H9 (cell line): ENCODE measurements around the gene SAA1. TPM values are rescaled to one million over a fixed set of nuclear protein-coding genes. Genes with fewer than 3 reads are reported as not detected.
A peak's percentile ranks its signal among the peaks of the same experiment; 100 is the strongest.

Experiments used
- DNase-seq: peaks from one replicate; pipeline ENCODE4 v3.0.0-alpha.2; 2017
- H2AFZ ChIP-seq: one replicate; pipeline ENCODE4 v1.6.1; 2013; ENCODE audit warnings: mild to moderate bottlenecking, low read length, control low read depth, moderate library complexity
- H2AK5ac ChIP-seq: 2 replicates; pipeline ENCODE4 v1.6.1; 2013; ENCODE audit warnings: low read length, control low read depth, mixed read lengths; ENCODE audit not compliant: insufficient read length
- H2BK120ac ChIP-seq: one replicate; pipeline ENCODE4 v1.6.1; 2013; ENCODE audit warnings: low read depth, mild to moderate bottlenecking, low read length, control low read depth, inconsistent platforms; ENCODE audit not compliant: poor library complexity, severe bottlenecking
- H2BK12ac ChIP-seq: 2 replicates; pipeline ENCODE4 v1.6.1; 2013; ENCODE audit warnings: low read length, control low read depth, mixed read lengths, low read depth; ENCODE audit not compliant: insufficient read length
- H2BK15ac ChIP-seq: 2 replicates; pipeline ENCODE4 v1.6.1; 2013; ENCODE audit warnings: low read depth, low read length, control low read depth
- H2BK20ac ChIP-seq: one replicate; pipeline ENCODE4 v1.6.1; 2013; ENCODE audit warnings: low read depth, mild to moderate bottlenecking, low read length, control low read depth, inconsistent platforms; ENCODE audit not compliant: poor library complexity, severe bottlenecking
- H2BK5ac ChIP-seq: 2 replicates; pipeline ENCODE4 v1.6.1; 2013; ENCODE audit warnings: low read length, control low read depth, mixed read lengths; ENCODE audit not compliant: insufficient read length
- H3K14ac ChIP-seq: 2 replicates; pipeline ENCODE4 v1.6.1; 2013; ENCODE audit warnings: low read length, control low read depth; ENCODE audit not compliant: insufficient read depth
- H3K18ac ChIP-seq: 2 replicates; pipeline ENCODE4 v1.6.1; 2013; ENCODE audit warnings: low read depth, mild to moderate bottlenecking, mixed read lengths, low read length, control low read depth; ENCODE audit not compliant: insufficient read length
- H3K23ac ChIP-seq: 2 replicates; pipeline ENCODE4 v1.6.1; 2013; ENCODE audit warnings: low read length, control low read depth, mixed read lengths, low read depth; ENCODE audit not compliant: insufficient read length
- H3K23me2 ChIP-seq: 2 replicates; pipeline ENCODE4 v1.6.1; 2013; ENCODE audit warnings: low read depth, mild to moderate bottlenecking, mixed read lengths, low read length, control low read depth; ENCODE audit not compliant: insufficient read length, poor library complexity, severe bottlenecking
- H3K27ac ChIP-seq: 2 replicates; pipeline ENCODE4 v1.5.1; 2013; ENCODE audit warnings: low read length, control low read depth, mixed read lengths, low read depth; ENCODE audit not compliant: insufficient read length
- H3K27me3 ChIP-seq: 2 replicates; pipeline ENCODE4 v1.6.1; 2013; ENCODE audit warnings: low read length, control low read depth, inconsistent platforms; ENCODE audit not compliant: insufficient read depth
- H3K4ac ChIP-seq: 2 replicates; pipeline ENCODE4 v1.6.1; 2013; ENCODE audit warnings: low read depth, mild to moderate bottlenecking, control low read depth, inconsistent platforms, low read length, moderate library complexity
- H3K4me1 ChIP-seq: 2 replicates; pipeline ENCODE4 v1.6.1; 2013; ENCODE audit warnings: low read length, control low read depth, inconsistent platforms; ENCODE audit not compliant: insufficient read depth
- H3K4me2 ChIP-seq: 2 replicates; pipeline ENCODE4 v1.6.1; 2013; ENCODE audit warnings: low read length, control low read depth, mixed read lengths; ENCODE audit not compliant: insufficient read length, insufficient read depth
- H3K56ac ChIP-seq: 2 replicates; pipeline ENCODE4 v1.6.1; 2013; ENCODE audit warnings: low read depth, mild to moderate bottlenecking, mixed read lengths, low read length, control low read depth; ENCODE audit not compliant: insufficient read length
- H3K79me1 ChIP-seq: 2 replicates; pipeline ENCODE4 v1.6.1; 2013; ENCODE audit warnings: low read depth, mild to moderate bottlenecking, moderate library complexity, low read length, control low read depth, inconsistent platforms; ENCODE audit not compliant: insufficient read depth, poor library complexity, severe bottlenecking
- H3K79me2 ChIP-seq: 2 replicates; pipeline ENCODE4 v1.6.1; 2013; ENCODE audit warnings: low read length, control low read depth, inconsistent platforms; ENCODE audit not compliant: insufficient read depth
- H3K9ac ChIP-seq: 2 replicates; pipeline ENCODE4 v1.6.1; 2013; ENCODE audit warnings: low read length, control low read depth, mixed read lengths; ENCODE audit not compliant: insufficient read length; ENCODE audit errors: extremely low read depth
- H3K9me3 ChIP-seq: one replicate; pipeline ENCODE4 v1.6.1; 2013; ENCODE audit warnings: low read depth, low read length, inconsistent platforms; ENCODE audit not compliant: control insufficient read depth
- H3T11ph ChIP-seq: one replicate; pipeline ENCODE4 v1.6.1; 2013; ENCODE audit warnings: mild to moderate bottlenecking, low read length, control low read depth, inconsistent platforms
- H4K20me1 ChIP-seq: one replicate; pipeline ENCODE4 v1.6.1; 2013; ENCODE audit not compliant: control insufficient read depth, insufficient read length, insufficient read depth
- H4K5ac ChIP-seq: 2 replicates; pipeline ENCODE4 v1.6.1; 2013; ENCODE audit warnings: low read depth, mild to moderate bottlenecking, mixed read lengths, low read length, control low read depth; ENCODE audit not compliant: insufficient read length
- H4K8ac ChIP-seq: replicated peaks from 2 replicates; pipeline ENCODE4 v1.6.1; 2013; ENCODE audit warnings: low read length, control low read depth, mixed read lengths, low read depth; ENCODE audit not compliant: insufficient read length
- H4K91ac ChIP-seq: 2 replicates; pipeline ENCODE4 v1.6.1; 2013; ENCODE audit warnings: low read depth, mild to moderate bottlenecking, moderate library complexity, mixed read lengths, low read length, control low read depth; ENCODE audit not compliant: insufficient read length
- H3K27ac Mint-ChIP-seq, 3 experiments: 2 replicates in 2 of 3; 3 replicates in 1 of 3; pipeline ENCODE4 v1.8.0; 2020 to 2021; ENCODE audit warnings: mixed read lengths in 3 of 3, mild to moderate bottlenecking in 1 of 3, moderate library complexity in 1 of 3
- H3K27me3 Mint-ChIP-seq: 2 replicates; pipeline ENCODE4 v1.8.0; 2021; ENCODE audit warnings: low read depth, mild to moderate bottlenecking, moderate library complexity, mixed read lengths
- H3K36me3 Mint-ChIP-seq, 3 experiments: 2 replicates in 2 of 3; 3 replicates in 1 of 3; pipeline ENCODE4 v1.8.0; 2020 to 2021; ENCODE audit warnings: low read depth in 3 of 3, mixed read lengths in 3 of 3; ENCODE audit not compliant: insufficient read depth in 1 of 3
- H3K4me1 Mint-ChIP-seq, 2 experiments: 2 replicates each; pipeline ENCODE4 v1.8.0; 2020; ENCODE audit warnings: mixed read lengths in 2 of 2
- H3K4me3 Mint-ChIP-seq, 2 experiments: 2 replicates in 1 of 2; 3 replicates in 1 of 2; pipeline ENCODE4 v1.8.0; 2020 to 2021; ENCODE audit warnings: mild to moderate bottlenecking in 2 of 2, mixed read lengths in 2 of 2, moderate library complexity in 1 of 2
- H3K9me3 Mint-ChIP-seq, 2 experiments: 2 replicates in 1 of 2; 3 replicates in 1 of 2; pipeline ENCODE4 v1.8.0; 2020; ENCODE audit warnings: mild to moderate bottlenecking in 2 of 2, mixed read lengths in 2 of 2, moderate library complexity in 1 of 2
- WGBS: extraction: QIAGEN DNeasy Blood & Tissue Kit; methylation state at CpG from one replicate; pipeline ENCODE4 v1.1.7; 2013; ENCODE audit warnings: missing lambda C conversion rate, low lambda C conversion rate, mixed read lengths; ENCODE audit not compliant: insufficient read length; ENCODE audit errors: extremely low coverage; 5-methylcytosine and 5-hydroxymethylcytosine counted together
- total RNA-seq: library from RNA; stranded (reverse); gene quantifications from 2 replicates; pipeline ENCODE4 v1.2.1, GENCODE V29; 2021
- TF ChIP-seq, protein P1 (sequence below): fragments of 200-600 bp; sonication (generic); conservative IDR thresholded peaks from 3 replicates; pipeline ENCODE4 v1.8.0; 2021; ENCODE audit warnings: antibody characterized with exemption, mild to moderate bottlenecking

The SAA1 gene
- total RNA-seq, 1 experiment from 2014 or later = not detected

DNA sequence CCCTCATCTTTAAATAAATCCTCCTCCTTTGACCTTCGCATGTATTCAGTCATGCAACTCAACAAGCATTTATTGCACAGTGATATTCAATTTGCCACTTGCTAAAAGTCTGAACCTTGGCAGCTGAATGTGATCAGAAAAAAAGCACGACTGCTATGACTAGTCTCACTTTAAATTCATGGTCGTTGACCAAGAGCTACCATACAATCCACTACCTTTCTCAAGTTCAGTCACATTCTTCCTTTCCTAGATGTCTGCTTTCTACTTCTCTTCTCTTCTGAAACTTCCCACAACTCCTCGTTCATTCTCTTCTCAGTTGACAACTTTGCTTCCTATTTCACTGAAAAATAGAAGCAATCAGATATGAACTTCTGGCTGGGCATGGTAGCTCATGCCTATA lies 2.0 kb upstream of the SAA1 start:
- H3K56ac ChIP-seq = no peak overlapping the region
- no peaks in the 10 kb centered on the region for H3K4me1 ChIP-seq
- no peak overlapping the region for H2BK20ac ChIP-seq
- no peak overlapping the region for H3K14ac ChIP-seq
- no peaks in the 10 kb centered on the region for H3K23me2 ChIP-seq
- H3K18ac ChIP-seq = no peak overlapping the region
- H3K79me1 ChIP-seq = no peaks in the 10 kb centered on the region
- no peak overlapping the region for H2BK5ac ChIP-seq
- no peak overlapping the region for H3T11ph ChIP-seq
- H4K8ac ChIP-seq = no peak overlapping the region
- H4K20me1 ChIP-seq = no peaks in the 10 kb centered on the region
- no peak overlapping the region for H3K4me2 ChIP-seq
- no CpG with 5 or more reads among the region's 4 CpGs for WGBS
- Mint-ChIP-seq H3K4me3 (no peak overlapping the region), H3K27ac (no peak overlapping the region), H3K4me1 (peaks cover 2 to 3% of the 10 kb centered on the region in 2 experiments; a peak in 3 of 4 replicates), H3K36me3 (no peaks in the 10 kb centered on the region), H3K9me3 (no peaks in the 10 kb centered on the region), H3K27me3 (no peaks in the 10 kb centered on the region; the same call in 1 of the 2 replicates)
- no peak overlapping the region for H3K23ac ChIP-seq
- no peak overlapping the region for H2BK15ac ChIP-seq
- H4K5ac ChIP-seq = no peak overlapping the region
- H3K79me2 ChIP-seq = no peaks in the 10 kb centered on the region
- no peak overlapping the region for H2AFZ ChIP-seq
- H2BK120ac ChIP-seq = no peak overlapping the region
- no peak overlapping the region for H4K91ac ChIP-seq
- H3K27me3 ChIP-seq = no peaks in the 10 kb centered on the region
- no peak for DNase-seq
- H3K4ac ChIP-seq = no peak overlapping the region
- H3K27ac ChIP-seq = no peak overlapping the region
- H3K9me3 ChIP-seq = no peaks in the 10 kb centered on the region
- H2BK12ac ChIP-seq = peak overlapping the region; percentile 51
- H2AK5ac ChIP-seq = peak overlapping the region; percentile 41
- H3K9ac ChIP-seq = no peak overlapping the region
- TF ChIP-seq, protein P1, sequence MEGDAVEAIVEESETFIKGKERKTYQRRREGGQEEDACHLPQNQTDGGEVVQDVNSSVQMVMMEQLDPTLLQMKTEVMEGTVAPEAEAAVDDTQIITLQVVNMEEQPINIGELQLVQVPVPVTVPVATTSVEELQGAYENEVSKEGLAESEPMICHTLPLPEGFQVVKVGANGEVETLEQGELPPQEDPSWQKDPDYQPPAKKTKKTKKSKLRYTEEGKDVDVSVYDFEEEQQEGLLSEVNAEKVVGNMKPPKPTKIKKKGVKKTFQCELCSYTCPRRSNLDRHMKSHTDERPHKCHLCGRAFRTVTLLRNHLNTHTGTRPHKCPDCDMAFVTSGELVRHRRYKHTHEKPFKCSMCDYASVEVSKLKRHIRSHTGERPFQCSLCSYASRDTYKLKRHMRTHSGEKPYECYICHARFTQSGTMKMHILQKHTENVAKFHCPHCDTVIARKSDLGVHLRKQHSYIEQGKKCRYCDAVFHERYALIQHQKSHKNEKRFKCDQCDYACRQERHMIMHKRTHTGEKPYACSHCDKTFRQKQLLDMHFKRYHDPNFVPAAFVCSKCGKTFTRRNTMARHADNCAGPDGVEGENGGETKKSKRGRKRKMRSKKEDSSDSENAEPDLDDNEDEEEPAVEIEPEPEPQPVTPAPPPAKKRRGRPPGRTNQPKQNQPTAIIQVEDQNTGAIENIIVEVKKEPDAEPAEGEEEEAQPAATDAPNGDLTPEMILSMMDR = no peak
